HG03354 (cell line): Measurements from ENCODE around the gene SPEM2.

Source experiments
- ATAC-seq: cut with Tn5 transposase; IDR thresholded peaks from one replicate; pipeline ENCODE4 v1.9.1; 2021; ENCODE audit warnings: mild to moderate bottlenecking; ENCODE audit not compliant: unreplicated experiment, poor library complexity, severe bottlenecking

The SPEM2 gene

GRCh38 chr17:7438656-7439460 is 13.4 kb downstream of the SPEM2 start:
- no peak for ATAC-seq

GRCh38 chr17:7439462-7440112 is 14.2 kb downstream of the SPEM2 start, which contains the start of gene FGF11:
Gene FGF11, plus strand, starts transcription at chr17:7439512. Its CDS starts 109 bp downstream, at chr17:7439621.
- no peak for ATAC-seq

GRCh38 chr17:7440113-7440833 is 14.9 kb downstream of the SPEM2 start:
- no peak for ATAC-seq

- ATAC-seq = no peak
Observed at GRCh38 chr17:7440834-7441195, 15.4 kb downstream of the SPEM2 start.

GRCh38 chr17:7441266-7441665 is 15.8 kb downstream of the SPEM2 start:
- ATAC-seq = no peak

- no peak for ATAC-seq
Observed at GRCh38 chr17:7442142-7442541, 16.7 kb downstream of the SPEM2 start.

GRCh38 chr17:7443499-7444485 is 18.4 kb downstream of the SPEM2 start:
- no peak for ATAC-seq

GRCh38 chr17:7444682-7445618 is 19.5 kb downstream of the SPEM2 start, which contains the start of gene CHRNB1:
Gene CHRNB1, plus strand, starts transcription at chr17:7445061. Its CDS starts 67 bp downstream, at chr17:7445128.
- ATAC-seq = no peak

GRCh38 chr17:7445619-7445968 is 20.2 kb downstream of the SPEM2 start:
- no peak for ATAC-seq

GRCh38 chr17:7448461-7448860 is 23.0 kb downstream of the SPEM2 start:
- no peak for ATAC-seq

GRCh38 chr17:7459961-7460545 is 34.6 kb downstream of the SPEM2 start:
- no peak for ATAC-seq

GRCh38 chr17:7460850-7461660 is 35.6 kb downstream of the SPEM2 start:
- ATAC-seq = no peak

GRCh38 chr17:7462474-7463371 is 37.3 kb downstream of the SPEM2 start:
- no peak for ATAC-seq

GRCh38 chr17:7463372-7463846 is 38.0 kb downstream of the SPEM2 start:
- ATAC-seq = no peak

GRCh38 chr17:7464081-7464480 is 38.7 kb downstream of the SPEM2 start:
- ATAC-seq = no peak

GRCh38 chr17:7465597-7466275 is 40.3 kb downstream of the SPEM2 start:
- no peak for ATAC-seq
